Activated B cell treated with CpG ODN at 0.5 μM for 24 hours (primary cell): ENCODE data around the gene FMNL2. TPM values are rescaled to one million over a fixed set of nuclear protein-coding genes. Genes with fewer than 3 reads are reported as not detected.
"Not testable (repeated sequence)": the region's sequence is repeated elsewhere in the genome, so short reads cannot be mapped to it uniquely, and the experiment has no call there.

Experiments used
- ATAC-seq: fragments of 200-7000 bp; cut with Tn5 transposase; one replicate; pipeline ENCODE4 v1.10.0; 2021; ENCODE audit warnings: low read depth, mild to moderate bottlenecking, moderate library complexity
- CTCF ChIA-PET: fragments of 350-600 bp; sonication (Branson Sonifier 250); formaldehyde crosslinking; loops from one replicate; lab custom pipeline; 2021; ENCODE audit warnings: antibody characterized with exemption; lab: Charles Lee
- POLR2A ChIA-PET: fragments of 350-600 bp; sonication (Branson Sonifier 250); formaldehyde crosslinking; loops from one replicate; lab custom pipeline; 2021; ENCODE audit warnings: antibody characterized with exemption; lab: Charles Lee
- DNase-seq: peaks from one replicate; pipeline ENCODE4 v3.0.0; 2022
- H3K27ac Mint-ChIP-seq: one replicate; pipeline ENCODE4 v1.8.0; 2020; ENCODE audit warnings: mixed read lengths
- H3K27me3 Mint-ChIP-seq: one replicate; pipeline ENCODE4 v1.8.0; 2021; ENCODE audit warnings: mixed read lengths
- H3K36me3 Mint-ChIP-seq: one replicate; pipeline ENCODE4 v1.8.0; 2021; ENCODE audit warnings: low read depth, mixed read lengths
- H3K4me1 Mint-ChIP-seq: one replicate; pipeline ENCODE4 v1.8.0; 2021; ENCODE audit warnings: mixed read lengths
- H3K4me3 Mint-ChIP-seq: one replicate; pipeline ENCODE4 v1.8.0; 2020; ENCODE audit warnings: mild to moderate bottlenecking, mixed read lengths
- H3K9me3 Mint-ChIP-seq: one replicate; pipeline ENCODE4 v1.8.0; 2020; ENCODE audit warnings: mixed read lengths
- intact Hi-C: fragments of 100-400 bp; cut with micrococcal nuclease; formaldehyde crosslinking; loops from one replicate; pipeline ENCODE4 v1.15.1; 2024
- total RNA-seq: library from RNA; stranded (reverse); gene quantifications from 2 replicates; pipeline ENCODE4 v1.2.3, GENCODE V29; 2022
- TF ChIP-seq, protein P1 (sequence below): fragments of 200-600 bp; IDR thresholded peaks from one replicate; pipeline ENCODE4 v1.8.0; 2022; ENCODE audit warnings: antibody characterized with exemption, mild to moderate bottlenecking

FMNL2 gene
- total RNA-seq, 1 donor from 2014 or later, result 4.0 TPM

DNA sequence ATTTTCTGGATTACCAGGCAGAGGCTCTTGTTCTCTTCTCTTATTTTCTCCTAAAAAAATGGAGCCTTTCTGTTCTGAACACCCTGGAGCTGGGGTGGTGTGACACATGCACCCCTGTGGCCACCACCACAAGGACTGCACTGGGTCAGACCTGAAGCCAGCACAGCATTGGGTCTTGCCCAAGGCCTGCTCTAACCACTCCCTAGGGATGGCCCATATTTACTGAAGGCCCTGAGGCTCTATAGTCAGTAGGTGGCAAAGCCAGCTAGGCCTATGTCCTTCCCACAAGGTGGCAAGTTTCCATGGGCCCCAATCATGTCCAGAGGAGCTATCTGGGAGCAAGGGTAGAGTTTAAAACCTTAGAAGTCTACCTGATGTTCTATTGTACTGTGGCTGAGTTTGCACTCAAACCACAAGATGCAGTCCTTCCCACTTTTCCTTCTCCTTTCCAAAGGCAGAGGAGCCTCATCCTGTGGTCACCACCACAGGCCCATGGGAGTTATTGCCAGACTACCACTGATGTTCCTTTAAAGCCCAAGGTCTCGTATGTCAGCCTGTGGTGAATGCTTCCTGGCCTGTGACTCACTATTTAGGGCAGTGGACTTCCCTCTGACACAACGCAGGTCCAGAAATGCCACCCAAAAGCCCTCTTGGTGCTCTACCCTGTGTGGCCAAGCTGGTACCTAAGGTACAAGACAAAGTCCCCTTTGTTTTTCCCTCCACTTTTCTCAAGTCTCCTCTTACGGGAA, 15.0 kb upstream of the FMNL2 start:
- H3K27me3 Mint-ChIP-seq, result peaks cover 12% of the 10 kb centered on the region
- no peaks in the 10 kb centered on the region for H3K36me3 Mint-ChIP-seq
- TF ChIP-seq, protein P1, sequence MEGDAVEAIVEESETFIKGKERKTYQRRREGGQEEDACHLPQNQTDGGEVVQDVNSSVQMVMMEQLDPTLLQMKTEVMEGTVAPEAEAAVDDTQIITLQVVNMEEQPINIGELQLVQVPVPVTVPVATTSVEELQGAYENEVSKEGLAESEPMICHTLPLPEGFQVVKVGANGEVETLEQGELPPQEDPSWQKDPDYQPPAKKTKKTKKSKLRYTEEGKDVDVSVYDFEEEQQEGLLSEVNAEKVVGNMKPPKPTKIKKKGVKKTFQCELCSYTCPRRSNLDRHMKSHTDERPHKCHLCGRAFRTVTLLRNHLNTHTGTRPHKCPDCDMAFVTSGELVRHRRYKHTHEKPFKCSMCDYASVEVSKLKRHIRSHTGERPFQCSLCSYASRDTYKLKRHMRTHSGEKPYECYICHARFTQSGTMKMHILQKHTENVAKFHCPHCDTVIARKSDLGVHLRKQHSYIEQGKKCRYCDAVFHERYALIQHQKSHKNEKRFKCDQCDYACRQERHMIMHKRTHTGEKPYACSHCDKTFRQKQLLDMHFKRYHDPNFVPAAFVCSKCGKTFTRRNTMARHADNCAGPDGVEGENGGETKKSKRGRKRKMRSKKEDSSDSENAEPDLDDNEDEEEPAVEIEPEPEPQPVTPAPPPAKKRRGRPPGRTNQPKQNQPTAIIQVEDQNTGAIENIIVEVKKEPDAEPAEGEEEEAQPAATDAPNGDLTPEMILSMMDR, result no peak
- DNase-seq (no peak), ATAC-seq (no peak)
- POLR2A ChIA-PET, result no interaction called here
- H3K9me3 Mint-ChIP-seq, result peaks cover 11% of the 10 kb centered on the region
- no peak overlapping the region for H3K27ac Mint-ChIP-seq
- intact Hi-C loops, result no loop called here
- no peak overlapping the region for H3K4me3 Mint-ChIP-seq
- CTCF ChIA-PET, result no interaction called here
- H3K4me1 Mint-ChIP-seq, result no peaks in the 10 kb centered on the region

DNA sequence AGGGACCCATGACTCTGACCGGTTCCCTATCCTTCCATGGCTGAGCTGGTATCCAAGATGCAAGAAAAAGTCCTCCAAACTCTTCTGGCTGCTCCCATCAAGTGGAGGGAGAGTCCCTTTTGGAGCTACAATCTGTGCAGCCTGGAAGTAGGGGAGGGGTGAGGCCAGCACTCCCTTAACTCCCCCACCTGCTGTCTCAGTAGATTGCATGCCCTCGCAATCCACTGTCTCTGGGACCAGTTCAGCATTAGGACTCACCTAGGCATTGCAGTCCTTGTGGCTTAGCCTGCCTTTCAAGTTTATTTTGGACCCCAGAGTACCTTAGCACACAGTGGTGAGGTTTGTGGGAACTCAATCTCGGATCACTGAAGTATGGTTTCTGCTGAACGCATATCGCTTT, 14.2 kb upstream of the FMNL2 start:
- CTCF ChIA-PET, result no interaction called here
- H3K27me3 Mint-ChIP-seq, result peaks cover 12% of the 10 kb centered on the region

DNA sequence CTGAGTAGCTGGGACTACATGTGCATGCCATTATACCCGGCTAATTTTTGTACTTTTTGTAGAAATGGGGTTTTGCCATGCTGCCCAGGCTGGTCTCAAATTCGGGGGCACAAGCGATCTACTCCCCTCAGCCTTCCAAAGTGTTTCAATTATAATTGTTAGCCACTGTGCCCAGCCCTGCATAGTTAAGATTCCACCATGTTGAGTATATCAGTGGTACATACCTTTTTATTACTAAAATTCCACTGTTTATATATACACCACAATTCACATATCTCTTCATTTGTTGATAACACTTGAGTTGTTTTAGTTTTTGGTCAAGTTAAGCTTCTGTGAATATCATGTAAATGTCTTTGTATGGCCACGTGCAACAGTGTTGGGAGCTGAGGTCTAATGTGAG, 12.8 kb upstream of the FMNL2 start:
- peaks cover 6% of the 10 kb centered on the region for H3K9me3 Mint-ChIP-seq
- DNase-seq (no peak), ATAC-seq (no peak)
- intact Hi-C loops, result no loop called here
- H3K4me3 Mint-ChIP-seq, result no peak overlapping the region
- TF ChIP-seq, protein P1, result no peak
- no peaks in the 10 kb centered on the region for H3K36me3 Mint-ChIP-seq
- H3K27me3 Mint-ChIP-seq, result peaks cover 12% of the 10 kb centered on the region
- POLR2A ChIA-PET, result no interaction called here
- H3K4me1 Mint-ChIP-seq, result no peaks in the 10 kb centered on the region
- no peak overlapping the region for H3K27ac Mint-ChIP-seq
- CTCF ChIA-PET, result no interaction called here

More for the DNA sequence above, 14.2 kb upstream of the FMNL2 start:
- no peak for DNase-seq
- intact Hi-C loops, result no loop called here
- no peak overlapping the region for H3K4me3 Mint-ChIP-seq
- H3K27ac Mint-ChIP-seq, result no peak overlapping the region
- H3K4me1 Mint-ChIP-seq, result no peaks in the 10 kb centered on the region
- peaks cover 11% of the 10 kb centered on the region for H3K9me3 Mint-ChIP-seq
- no peaks in the 10 kb centered on the region for H3K36me3 Mint-ChIP-seq
- TF ChIP-seq, protein P1, result no peak
- no peak for ATAC-seq
- POLR2A ChIA-PET, result no interaction called here

DNA sequence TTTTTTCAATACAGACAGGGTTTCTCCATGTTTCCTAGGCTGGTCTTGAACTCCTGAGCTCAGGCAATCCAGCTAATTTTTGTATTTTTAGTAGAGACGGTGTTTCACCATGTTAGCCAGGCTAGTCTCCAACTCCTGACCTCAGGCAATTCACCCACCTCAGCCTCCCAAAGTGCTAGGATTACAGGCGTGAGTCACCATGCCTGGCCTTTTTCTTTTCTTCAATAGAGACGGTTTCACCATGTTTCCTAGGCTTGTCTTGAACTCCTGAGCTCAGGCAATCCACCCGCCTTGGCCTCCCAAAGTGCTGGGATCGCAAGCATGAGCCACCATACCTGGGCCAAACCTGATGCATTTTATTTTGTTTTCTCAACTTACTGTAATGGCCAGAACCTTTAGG, 9.8 kb upstream of the FMNL2 start:
- intact Hi-C loops, H3K4me3 Mint-ChIP-seq, DNase-seq, H3K9me3 Mint-ChIP-seq, POLR2A ChIA-PET, H3K27ac Mint-ChIP-seq, H3K27me3 Mint-ChIP-seq, ATAC-seq, H3K4me1 Mint-ChIP-seq, CTCF ChIA-PET, H3K36me3 Mint-ChIP-seq: not testable (repeated sequence)

DNA sequence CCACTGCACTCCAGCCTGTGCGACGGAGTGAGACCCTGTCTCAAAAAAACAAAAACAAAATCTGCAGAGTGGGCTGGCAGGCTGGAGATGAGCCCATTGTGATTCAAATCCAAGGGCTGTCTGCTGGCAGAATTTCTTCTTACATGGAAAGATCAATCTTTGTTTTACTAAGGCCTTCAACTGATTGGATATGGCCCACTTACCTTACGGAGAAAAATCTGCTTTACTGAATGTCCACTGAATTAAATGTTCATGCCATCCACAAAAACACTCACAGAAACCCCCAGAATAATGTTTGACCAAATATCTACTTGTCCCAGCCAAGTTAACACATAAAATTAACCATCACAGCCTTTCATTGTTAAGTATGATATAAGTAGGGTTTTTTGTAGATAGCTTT, 8.3 kb upstream of the FMNL2 start:
- H3K27ac Mint-ChIP-seq, result no peak overlapping the region
- intact Hi-C loops, result no loop called here
- H3K36me3 Mint-ChIP-seq, result no peaks in the 10 kb centered on the region
- DNase-seq, result no peak
- TF ChIP-seq, protein P1, result no peak
- POLR2A ChIA-PET, result no interaction called here
- no peaks in the 10 kb centered on the region for H3K9me3 Mint-ChIP-seq
- H3K27me3 Mint-ChIP-seq, result peaks cover 1% of the 10 kb centered on the region
- no peak overlapping the region for H3K4me3 Mint-ChIP-seq
- H3K4me1 Mint-ChIP-seq, result no peaks in the 10 kb centered on the region
- CTCF ChIA-PET, result no interaction called here
- no peak for ATAC-seq

DNA sequence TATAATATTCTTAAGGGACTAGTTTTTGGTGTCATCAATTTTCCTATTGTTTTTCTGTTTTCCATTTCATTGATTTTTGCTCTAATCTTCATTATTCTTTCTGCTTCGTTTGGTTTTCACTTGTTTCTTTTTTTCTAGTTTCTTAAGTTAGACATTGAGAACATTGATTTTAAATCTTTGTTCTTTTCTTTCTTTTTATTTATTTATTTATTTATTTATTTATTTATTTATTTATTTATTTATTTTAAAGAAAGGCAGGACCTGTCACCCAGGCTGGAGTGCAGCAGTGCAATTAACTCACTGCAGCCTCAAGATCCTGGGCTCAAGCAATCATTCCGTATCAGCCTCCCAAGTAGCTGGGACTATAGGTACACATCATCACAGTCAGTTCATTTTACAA, 7.0 kb upstream of the FMNL2 start:
- Mint-ChIP-seq H3K4me3 (no peak overlapping the region), H3K27me3 (peaks cover 1% of the 10 kb centered on the region), H3K4me1 (no peaks in the 10 kb centered on the region), H3K27ac (no peak overlapping the region), H3K9me3 (no peaks in the 10 kb centered on the region), H3K36me3 (no peaks in the 10 kb centered on the region)
- intact Hi-C loops, result no loop called here
- POLR2A ChIA-PET, result no interaction called here
- CTCF ChIA-PET, result no interaction called here
- ATAC-seq (no peak), DNase-seq (no peak)
- TF ChIP-seq, protein P1, result no peak
